Measurements from ENCODE around the gene VDAC1. TPM values are rescaled to one million over a fixed set of nuclear protein-coding genes. Genes with fewer than 3 reads are reported as not detected.

The VDAC1 gene
- total and polyA plus RNA-seq, 10 of the 15 experiments (the other 5 are each of a cell fraction or from before 2014, with no cell fraction given) = 245 to 488 (median 349) TPM

- TF ChIP-seq E4F1 (IDR thresholded peaks at IDR 0.05; ENCODE audit: borderline replicate concordance, partially characterized antibody) (no peak), TCF7 (IDR thresholded peaks at IDR 0.05; ENCODE audit: borderline replicate concordance) (no peak), ZNF622 (IDR thresholded peaks at IDR 0.05) (no peak), PAX5 (IDR thresholded peaks at IDR 0.05; ENCODE audit: borderline replicate concordance, low read depth, low read length) (no peak), LARP7 (IDR thresholded peaks at IDR 0.05) (no peak), SMAD1 (IDR thresholded peaks at IDR 0.05; ENCODE audit: low read depth, partially characterized antibody) (no peak)
- TF ChIP-seq, protein P1, sequence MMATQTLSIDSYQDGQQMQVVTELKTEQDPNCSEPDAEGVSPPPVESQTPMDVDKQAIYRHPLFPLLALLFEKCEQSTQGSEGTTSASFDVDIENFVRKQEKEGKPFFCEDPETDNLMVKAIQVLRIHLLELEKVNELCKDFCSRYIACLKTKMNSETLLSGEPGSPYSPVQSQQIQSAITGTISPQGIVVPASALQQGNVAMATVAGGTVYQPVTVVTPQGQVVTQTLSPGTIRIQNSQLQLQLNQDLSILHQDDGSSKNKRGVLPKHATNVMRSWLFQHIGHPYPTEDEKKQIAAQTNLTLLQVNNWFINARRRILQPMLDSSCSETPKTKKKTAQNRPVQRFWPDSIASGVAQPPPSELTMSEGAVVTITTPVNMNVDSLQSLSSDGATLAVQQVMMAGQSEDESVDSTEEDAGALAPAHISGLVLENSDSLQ (IDR thresholded peaks at IDR 0.05) = no peak
Measured at GRCh38 chr5:134018986-134019316, 14.2 kb upstream of the VDAC1 start (continued).

GRCh38 chr5:134018154-134018985 lies 13.6 kb upstream of the VDAC1 start:
- Histone ChIP-seq H3K9ac (ENCODE audit: control insufficient read depth, insufficient read depth, low read length) (no peak overlapping the region), H3K4me3 (no peak overlapping the region), H3K27me3 (replicated peaks in 1 of 2; ENCODE audit: control insufficient read depth in 2 of 2, insufficient read depth in 2 of 2, low read length in 1 of 2) (no peaks in the 10 kb centered on the region; a peak in 1 of 4 replicates), H3K79me2 (ENCODE audit: control insufficient read depth, insufficient read depth, low read length) (no peaks in the 10 kb centered on the region), H2AFZ (ENCODE audit: control insufficient read depth, low read depth, low read length) (no peak overlapping the region), H3K4me2 (ENCODE audit: control insufficient read depth, insufficient read depth) (no peak overlapping the region), H3K9me3 (replicated peaks; ENCODE audit: control insufficient read depth, insufficient read depth, low read length) (no peaks in the 10 kb centered on the region), H3K27ac (ENCODE audit: control insufficient read depth, insufficient read depth) (no peak overlapping the region), H3K4me1 (ENCODE audit: control insufficient read depth, insufficient read depth, low read length) (no peaks in the 10 kb centered on the region), H4K20me1 (ENCODE audit: control insufficient read depth, insufficient read depth) (no peaks in the 10 kb centered on the region), H3K36me3 (ENCODE audit: control insufficient read depth in 2 of 2, insufficient read depth in 2 of 2, low read length in 1 of 2) (no peaks in the 10 kb centered on the region)
- FAIRE-seq (no peak), DNase-seq (ENCODE audit: low read depth, low spot score) (no peak), ATAC-seq (no peak)
- ChIA-PET SMC1A (ENCODE audit: uncharacterized antibody, unreplicated experiment) (interaction anchor here (0.6 to 1.2 kb wide), 2 partner anchors 26 to 150 kb away, joined by 3 to 8 read pairs; no protein-coding TSS in a partner anchor), POLR2A (no interaction called here), RAD21 (ENCODE audit: unreplicated experiment) (interaction anchor here (0.6 kb wide), 1 partner anchor 58 kb away, joined by 3 read pairs; no protein-coding TSS in a partner anchor), CTCF (interaction anchor here (1.8 kb wide), 1 partner anchor 13 kb away, joined by 4 read pairs; no protein-coding TSS in a partner anchor)
- BruUV-seq (replicated peaks) = no TSS peak
- intact Hi-C loops (cut with micrococcal nuclease; ENCODE audit: unreplicated experiment) (no loop called here), in situ Hi-C loops (cut with MboI) (no loop called here)
- 63% methylated on average over 9 of the region's 9 CpGs for WGBS (ENCODE audit: insufficient coverage, insufficient replicate concordance, low lambda C conversion rate, missing lambda C conversion rate)
- TF ChIP-seq IRF4 (IDR thresholded peaks at IDR 0.05; ENCODE audit: low read depth, low read length) (no peak), IRF5 (IDR thresholded peaks at IDR 0.05; ENCODE audit: borderline replicate concordance) (no peak), PBX3 (IDR thresholded peaks at IDR 0.05; ENCODE audit: insufficient replicate concordance, low read depth, low read length) (no peak)
- TF ChIP-seq, protein P2, sequence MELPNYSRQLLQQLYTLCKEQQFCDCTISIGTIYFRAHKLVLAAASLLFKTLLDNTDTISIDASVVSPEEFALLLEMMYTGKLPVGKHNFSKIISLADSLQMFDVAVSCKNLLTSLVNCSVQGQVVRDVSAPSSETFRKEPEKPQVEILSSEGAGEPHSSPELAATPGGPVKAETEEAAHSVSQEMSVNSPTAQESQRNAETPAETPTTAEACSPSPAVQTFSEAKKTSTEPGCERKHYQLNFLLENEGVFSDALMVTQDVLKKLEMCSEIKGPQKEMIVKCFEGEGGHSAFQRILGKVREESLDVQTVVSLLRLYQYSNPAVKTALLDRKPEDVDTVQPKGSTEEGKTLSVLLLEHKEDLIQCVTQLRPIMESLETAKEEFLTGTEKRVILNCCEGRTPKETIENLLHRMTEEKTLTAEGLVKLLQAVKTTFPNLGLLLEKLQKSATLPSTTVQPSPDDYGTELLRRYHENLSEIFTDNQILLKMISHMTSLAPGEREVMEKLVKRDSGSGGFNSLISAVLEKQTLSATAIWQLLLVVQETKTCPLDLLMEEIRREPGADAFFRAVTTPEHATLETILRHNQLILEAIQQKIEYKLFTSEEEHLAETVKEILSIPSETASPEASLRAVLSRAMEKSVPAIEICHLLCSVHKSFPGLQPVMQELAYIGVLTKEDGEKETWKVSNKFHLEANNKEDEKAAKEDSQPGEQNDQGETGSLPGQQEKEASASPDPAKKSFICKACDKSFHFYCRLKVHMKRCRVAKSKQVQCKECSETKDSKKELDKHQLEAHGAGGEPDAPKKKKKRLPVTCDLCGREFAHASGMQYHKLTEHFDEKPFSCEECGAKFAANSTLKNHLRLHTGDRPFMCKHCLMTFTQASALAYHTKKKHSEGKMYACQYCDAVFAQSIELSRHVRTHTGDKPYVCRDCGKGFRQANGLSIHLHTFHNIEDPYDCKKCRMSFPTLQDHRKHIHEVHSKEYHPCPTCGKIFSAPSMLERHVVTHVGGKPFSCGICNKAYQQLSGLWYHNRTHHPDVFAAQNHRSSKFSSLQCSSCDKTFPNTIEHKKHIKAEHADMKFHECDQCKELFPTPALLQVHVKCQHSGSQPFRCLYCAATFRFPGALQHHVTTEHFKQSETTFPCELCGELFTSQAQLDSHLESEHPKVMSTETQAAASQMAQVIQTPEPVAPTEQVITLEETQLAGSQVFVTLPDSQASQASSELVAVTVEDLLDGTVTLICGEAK (IDR thresholded peaks at IDR 0.05; ENCODE audit: borderline replicate concordance) = no peak
